ENCODE results near the gene LIAS. TPM values are rescaled to one million over a fixed set of nuclear protein-coding genes. Genes with fewer than 3 reads are reported as not detected.
"Not testable (repeated sequence)": the region's sequence is repeated elsewhere in the genome, so short reads cannot be mapped to it uniquely, and the experiment has no call there.

LIAS gene
- total RNA-seq, 2 donors from 2014 or later = 19.0 to 33.1 TPM

GRCh38 chr4:39497909-39498726, 39.3 kb downstream of the LIAS start:
- Mint-ChIP-seq H3K27ac (no peak overlapping the region), H3K4me1 (ENCODE audit: low read depth in 2 of 2) (no peaks in the 10 kb centered on the region), H3K27me3 (no peaks in the 10 kb centered on the region), H3K4me3 (no peak overlapping the region), H3K36me3 (no peaks in the 10 kb centered on the region), H3K9me3 (no peaks in the 10 kb centered on the region)
- DNase-seq (ENCODE audit: low spot score) = no peak
- no peak for ATAC-seq

GRCh38 chr4:39498727-39499020, 39.8 kb downstream of the LIAS start:
- Mint-ChIP-seq H3K36me3 (no peaks in the 10 kb centered on the region), H3K9me3 (no peaks in the 10 kb centered on the region), H3K27ac (no peak overlapping the region), H3K4me3 (no peak overlapping the region), H3K4me1 (ENCODE audit: low read depth in 2 of 2) (no peaks in the 10 kb centered on the region), H3K27me3 (no peaks in the 10 kb centered on the region)
- ATAC-seq (no peak), DNase-seq (ENCODE audit: low spot score) (no peak)

GRCh38 chr4:39502019-39502663, 43.3 kb downstream of the LIAS start:
- no peak overlapping the region for H3K27ac Mint-ChIP-seq
- H3K4me1 Mint-ChIP-seq (ENCODE audit: low read depth in 2 of 2) = no peaks in the 10 kb centered on the region
- ATAC-seq = no peak
- H3K9me3 Mint-ChIP-seq = no peaks in the 10 kb centered on the region
- no peak overlapping the region for H3K4me3 Mint-ChIP-seq
- no peak for DNase-seq (ENCODE audit: low spot score)
- no peaks in the 10 kb centered on the region for H3K27me3 Mint-ChIP-seq
- H3K36me3 Mint-ChIP-seq = peaks cover 7% of the 10 kb centered on the region

GRCh38 chr4:39502664-39503035, 43.8 kb downstream of the LIAS start:
- H3K9me3 Mint-ChIP-seq; ATAC-seq; DNase-seq (ENCODE audit: low spot score); H3K36me3 Mint-ChIP-seq; H3K27ac Mint-ChIP-seq; H3K4me3 Mint-ChIP-seq; H3K4me1 Mint-ChIP-seq (ENCODE audit: low read depth in 2 of 2); H3K27me3 Mint-ChIP-seq: not testable (repeated sequence)

GRCh38 chr4:39504538-39504937, 45.7 kb downstream of the LIAS start:
- no peak for ATAC-seq

GRCh38 chr4:39505581-39505980, 46.7 kb downstream of the LIAS start:
- Mint-ChIP-seq H3K27ac (no peak overlapping the region), H3K9me3 (no peaks in the 10 kb centered on the region), H3K36me3 (peaks cover 8% of the 10 kb centered on the region), H3K4me1 (ENCODE audit: low read depth in 2 of 2) (no peaks in the 10 kb centered on the region), H3K27me3 (no peaks in the 10 kb centered on the region), H3K4me3 (no peak overlapping the region)
- DNase-seq (ENCODE audit: low spot score) (no peak), ATAC-seq (no peak)

More at GRCh38 chr4:39504538-39504937, 45.7 kb downstream of the LIAS start:
- no peak for DNase-seq (ENCODE audit: low spot score)
- no peak overlapping the region for H3K27ac Mint-ChIP-seq
- H3K9me3 Mint-ChIP-seq = no peaks in the 10 kb centered on the region
- H3K27me3 Mint-ChIP-seq = no peaks in the 10 kb centered on the region
- no peak overlapping the region for H3K4me3 Mint-ChIP-seq
- H3K4me1 Mint-ChIP-seq (ENCODE audit: low read depth in 2 of 2) = no peaks in the 10 kb centered on the region
- H3K36me3 Mint-ChIP-seq = peaks cover 8% of the 10 kb centered on the region

- no peak for DNase-seq (ENCODE audit: low spot score)
- Mint-ChIP-seq H3K27ac (no peak overlapping the region), H3K9me3 (no peaks in the 10 kb centered on the region), H3K36me3 (peaks cover 9% of the 10 kb centered on the region), H3K27me3 (no peaks in the 10 kb centered on the region), H3K4me3 (no peak overlapping the region), H3K4me1 (ENCODE audit: low read depth in 2 of 2) (no peaks in the 10 kb centered on the region)
- no peak for ATAC-seq
These were observed 51.6 kb downstream of the LIAS start for GRCh38 chr4:39510348-39510929.

- not testable (repeated sequence) for H3K4me3 Mint-ChIP-seq; H3K9me3 Mint-ChIP-seq; DNase-seq (ENCODE audit: low spot score); H3K4me1 Mint-ChIP-seq (ENCODE audit: low read depth in 2 of 2); H3K27ac Mint-ChIP-seq; ATAC-seq; H3K27me3 Mint-ChIP-seq; H3K36me3 Mint-ChIP-seq
These were observed 55.4 kb downstream of the LIAS start for GRCh38 chr4:39514266-39514665.

GRCh38 chr4:39514888-39515401, 56.1 kb downstream of the LIAS start:
- Mint-ChIP-seq H3K27me3 (no peaks in the 10 kb centered on the region), H3K9me3 (no peaks in the 10 kb centered on the region), H3K4me3 (no peak overlapping the region), H3K27ac (no peak overlapping the region), H3K4me1 (ENCODE audit: low read depth in 2 of 2) (no peaks in the 10 kb centered on the region), H3K36me3 (peaks cover 5% of the 10 kb centered on the region)
- DNase-seq (ENCODE audit: low spot score) = no peak
- ATAC-seq = no peak

- not testable (repeated sequence) for H3K27ac Mint-ChIP-seq; H3K27me3 Mint-ChIP-seq; H3K4me1 Mint-ChIP-seq (ENCODE audit: low read depth in 2 of 2); H3K36me3 Mint-ChIP-seq; H3K4me3 Mint-ChIP-seq; ATAC-seq; H3K9me3 Mint-ChIP-seq; DNase-seq (ENCODE audit: low spot score)
These were observed 57.0 kb downstream of the LIAS start for GRCh38 chr4:39515669-39516401.

GRCh38 chr4:39516407-39516966, 57.6 kb downstream of the LIAS start:
- ATAC-seq (no peak), DNase-seq (ENCODE audit: low spot score) (no peak)
- Mint-ChIP-seq H3K4me3 (no peak overlapping the region), H3K9me3 (no peaks in the 10 kb centered on the region), H3K4me1 (ENCODE audit: low read depth in 2 of 2) (no peaks in the 10 kb centered on the region), H3K27me3 (no peaks in the 10 kb centered on the region), H3K27ac (no peak overlapping the region), H3K36me3 (peaks cover 5% of the 10 kb centered on the region)

GRCh38 chr4:39518484-39518883, 59.6 kb downstream of the LIAS start:
- Mint-ChIP-seq H3K27me3 (no peaks in the 10 kb centered on the region), H3K4me1 (ENCODE audit: low read depth in 2 of 2) (no peaks in the 10 kb centered on the region), H3K27ac (no peak overlapping the region), H3K36me3 (no peaks in the 10 kb centered on the region), H3K9me3 (no peaks in the 10 kb centered on the region), H3K4me3 (no peak overlapping the region)
- DNase-seq (ENCODE audit: low spot score) (no peak), ATAC-seq (no peak)

- Mint-ChIP-seq H3K27me3 (no peaks in the 10 kb centered on the region), H3K4me1 (ENCODE audit: low read depth in 2 of 2) (peaks cover 7% of the 10 kb centered on the region in 2 donors), H3K27ac (no peak overlapping the region), H3K4me3 (no peak overlapping the region), H3K9me3 (no peaks in the 10 kb centered on the region), H3K36me3 (no peaks in the 10 kb centered on the region)
- ATAC-seq (no peak), DNase-seq (ENCODE audit: low spot score) (no peak)
These were observed 62.5 kb downstream of the LIAS start for GRCh38 chr4:39521253-39521919.
